ENCODE results near the gene NME5.

Gene NME5

DNA sequence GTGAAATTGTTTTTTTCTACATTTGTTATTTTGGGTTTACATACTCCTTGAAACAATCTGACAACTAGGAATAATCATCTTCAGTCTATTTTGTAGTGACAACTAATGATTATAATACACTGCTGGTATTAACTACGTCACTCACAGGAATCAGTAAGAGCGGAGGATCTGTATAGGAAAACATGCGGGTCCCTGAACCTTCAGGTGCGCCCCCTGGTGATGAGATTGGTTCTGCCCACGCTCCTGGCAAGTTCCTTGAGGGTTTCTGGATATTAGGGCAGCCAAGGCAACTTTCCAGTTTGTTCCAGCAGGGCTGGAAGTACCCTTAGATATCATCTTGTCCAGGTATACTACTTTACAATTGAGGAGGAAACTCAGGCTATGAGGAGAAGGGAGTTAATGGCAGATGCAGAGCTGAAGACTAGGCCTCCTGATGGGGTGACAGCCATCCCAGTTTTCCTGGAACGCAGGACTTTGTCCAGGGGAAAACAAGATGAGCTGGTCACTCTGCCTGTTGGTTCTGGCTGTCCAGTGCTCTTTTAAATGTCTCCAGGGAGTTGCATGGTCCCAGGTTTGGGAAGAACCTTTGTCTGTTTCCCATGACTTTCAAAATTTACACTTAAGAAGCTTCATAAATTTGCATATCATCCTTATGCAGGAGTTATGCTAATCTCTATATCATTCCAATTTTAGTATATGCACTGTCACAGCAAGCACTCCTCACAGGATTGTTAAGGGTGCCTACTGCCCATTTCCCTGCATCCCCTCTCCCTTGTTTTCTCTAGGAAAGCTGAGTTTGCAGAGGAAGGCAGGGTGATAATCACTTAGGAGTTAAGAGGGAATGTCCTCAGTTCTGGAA is 70.3 kb downstream of the NME5 start:
- peak; percentile 76 for DNase-seq (ENCODE audit: low read depth, low spot score)
- H3K4me3 ChIP-seq (ENCODE audit: low read depth, low read length): no peak overlapping the region
- in situ Hi-C loops (cut with HindIII; ENCODE audit: low sequenced_read_pairs): no loop called here
- TF ChIP-seq, protein P1, sequence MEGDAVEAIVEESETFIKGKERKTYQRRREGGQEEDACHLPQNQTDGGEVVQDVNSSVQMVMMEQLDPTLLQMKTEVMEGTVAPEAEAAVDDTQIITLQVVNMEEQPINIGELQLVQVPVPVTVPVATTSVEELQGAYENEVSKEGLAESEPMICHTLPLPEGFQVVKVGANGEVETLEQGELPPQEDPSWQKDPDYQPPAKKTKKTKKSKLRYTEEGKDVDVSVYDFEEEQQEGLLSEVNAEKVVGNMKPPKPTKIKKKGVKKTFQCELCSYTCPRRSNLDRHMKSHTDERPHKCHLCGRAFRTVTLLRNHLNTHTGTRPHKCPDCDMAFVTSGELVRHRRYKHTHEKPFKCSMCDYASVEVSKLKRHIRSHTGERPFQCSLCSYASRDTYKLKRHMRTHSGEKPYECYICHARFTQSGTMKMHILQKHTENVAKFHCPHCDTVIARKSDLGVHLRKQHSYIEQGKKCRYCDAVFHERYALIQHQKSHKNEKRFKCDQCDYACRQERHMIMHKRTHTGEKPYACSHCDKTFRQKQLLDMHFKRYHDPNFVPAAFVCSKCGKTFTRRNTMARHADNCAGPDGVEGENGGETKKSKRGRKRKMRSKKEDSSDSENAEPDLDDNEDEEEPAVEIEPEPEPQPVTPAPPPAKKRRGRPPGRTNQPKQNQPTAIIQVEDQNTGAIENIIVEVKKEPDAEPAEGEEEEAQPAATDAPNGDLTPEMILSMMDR (IDR thresholded peaks at IDR 0.05; ENCODE audit: low read depth, low read length): peak; percentile 86

DNA sequence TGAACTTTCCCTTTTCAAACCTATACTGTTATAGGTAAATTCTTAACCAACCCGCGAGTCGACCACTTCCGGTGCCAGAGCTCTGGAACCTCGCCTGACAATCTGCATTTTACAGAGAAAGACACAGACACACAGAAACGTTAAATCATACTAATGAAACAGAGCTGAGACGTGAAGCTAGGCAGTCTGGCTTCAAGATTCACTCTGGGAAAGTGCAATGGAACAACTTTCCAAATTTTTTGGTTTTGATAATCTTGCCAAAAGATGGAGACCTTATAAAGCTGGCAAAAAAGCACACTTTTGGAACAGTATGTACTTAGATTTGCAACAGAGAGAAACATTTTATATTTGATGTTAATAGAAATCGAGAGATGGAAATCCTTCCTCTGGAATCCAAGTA is 71.3 kb downstream of the NME5 start:
- in situ Hi-C loops (cut with HindIII; ENCODE audit: low sequenced_read_pairs): no loop called here
- DNase-seq (ENCODE audit: low read depth, low spot score): no peak
- H3K4me3 ChIP-seq (ENCODE audit: low read depth, low read length): no peak overlapping the region
- TF ChIP-seq, protein P1 (IDR thresholded peaks at IDR 0.05; ENCODE audit: low read depth, low read length): no peak
